Epithelial cell of prostate (primary cell): ENCODE results near the gene RPS3A.
"Not testable (repeated sequence)": the region's sequence is repeated elsewhere in the genome, so short reads cannot be mapped to it uniquely, and the experiment has no call there.

ENCODE experiments used
- DNase-seq: peaks from one replicate; pipeline ENCODE4 v3.0.0-alpha.2; 2011; ENCODE audit warnings: low read depth, low spot score
- H3K27ac ChIP-seq: fragments of 450-650 bp; 2 replicates; pipeline ENCODE4 v1.5.1; 2017; ENCODE audit warnings: mild to moderate bottlenecking

RPS3A gene

GRCh38 chr4:151110236-151110635, 10.8 kb downstream of the RPS3A start:
- DNase-seq, result no peak
- H3K27ac ChIP-seq, result no peak overlapping the region

GRCh38 chr4:151114338-151114737, 14.9 kb downstream of the RPS3A start:
- DNase-seq, result no peak
- H3K27ac ChIP-seq, result peak overlapping the region; percentile 35

GRCh38 chr4:151114986-151115385, 15.6 kb downstream of the RPS3A start:
- peak overlapping the region; percentile 35 for H3K27ac ChIP-seq
- DNase-seq, result no peak

- DNase-seq, result no peak
- no peak overlapping the region for H3K27ac ChIP-seq
These were observed 18.0 kb downstream of the RPS3A start for GRCh38 chr4:151117371-151117962.

GRCh38 chr4:151129796-151130195, 30.4 kb downstream of the RPS3A start:
- DNase-seq, result no peak
- H3K27ac ChIP-seq, result no peak overlapping the region

GRCh38 chr4:151133311-151133710, 33.9 kb downstream of the RPS3A start:
- no peak overlapping the region for H3K27ac ChIP-seq
- no peak for DNase-seq

- H3K27ac ChIP-seq, DNase-seq: not testable (repeated sequence)
These were observed 36.6 kb downstream of the RPS3A start for GRCh38 chr4:151136048-151136447.

GRCh38 chr4:151139814-151140213, 40.4 kb downstream of the RPS3A start:
- no peak overlapping the region for H3K27ac ChIP-seq

GRCh38 chr4:151142758-151143157, 43.3 kb downstream of the RPS3A start:
- no peak overlapping the region for H3K27ac ChIP-seq
- DNase-seq, result no peak

More at GRCh38 chr4:151139814-151140213, 40.4 kb downstream of the RPS3A start:
- DNase-seq, result no peak

- no peak for DNase-seq
- H3K27ac ChIP-seq, result no peak overlapping the region
These were observed 43.7 kb downstream of the RPS3A start for GRCh38 chr4:151143162-151143561.

GRCh38 chr4:151143811-151144210, 44.4 kb downstream of the RPS3A start:
- no peak overlapping the region for H3K27ac ChIP-seq
- no peak for DNase-seq

GRCh38 chr4:151144329-151145072, 45.1 kb downstream of the RPS3A start:
- DNase-seq, result no peak

GRCh38 chr4:151147000-151147399, 47.6 kb downstream of the RPS3A start:
- DNase-seq, result no peak
- no peak overlapping the region for H3K27ac ChIP-seq

More at GRCh38 chr4:151144329-151145072, 45.1 kb downstream of the RPS3A start:
- H3K27ac ChIP-seq, result no peak overlapping the region

- H3K27ac ChIP-seq, result no peak overlapping the region
- DNase-seq, result no peak
These were observed 48.8 kb downstream of the RPS3A start for GRCh38 chr4:151148261-151148660.

GRCh38 chr4:151150821-151151580, 51.6 kb downstream of the RPS3A start:
- no peak for DNase-seq
- no peak overlapping the region for H3K27ac ChIP-seq

GRCh38 chr4:151152028-151152427, 52.6 kb downstream of the RPS3A start:
- DNase-seq, result no peak
- H3K27ac ChIP-seq, result no peak overlapping the region

GRCh38 chr4:151153585-151153984, 54.2 kb downstream of the RPS3A start:
- DNase-seq, result no peak
- no peak overlapping the region for H3K27ac ChIP-seq
